Measurements from ENCODE around the gene PILRA. TPM values are rescaled to one million over a fixed set of nuclear protein-coding genes. Genes with fewer than 3 reads are reported as not detected.

PILRA gene
- total RNA-seq, 1 donor from 2014 or later: 0.20 TPM

Other genes with a start within 250 kb of the PILRA start
- gene MBLAC1, start 246.5 kb upstream of the PILRA start, total RNA-seq: 2.0 and 2.4 TPM in 2 replicates
- 96.6 and 125 TPM in 2 replicates for gene LAMTOR4, start 224.6 kb upstream of the PILRA start, total RNA-seq
- gene TRAPPC14, start 214.8 kb upstream of the PILRA start, total RNA-seq: 3.9 and 6.0 TPM in 2 replicates
- gene GAL3ST4, start 204.9 kb upstream of the PILRA start, total RNA-seq: under 0.01 and 0.22 TPM in 2 replicates
- 1.3 and 2.2 TPM in 2 replicates for gene GPC2, start 196.1 kb upstream of the PILRA start, total RNA-seq
- gene STAG3, start 195.6 kb upstream of the PILRA start, total RNA-seq: 0.20 and 0.22 TPM in 2 replicates
- gene PVRIG, start 153.5 kb upstream of the PILRA start, total RNA-seq: not detected in 2 replicates
- not detected in 2 replicates for gene SPDYE3, start 65.8 kb upstream of the PILRA start, total RNA-seq
- 5.2 and 21.6 TPM in 2 replicates for gene PILRB, start 15.4 kb upstream of the PILRA start, total RNA-seq
- gene ZCWPW1, start 55.2 kb downstream of the PILRA start, total RNA-seq: 0.44 and 0.79 TPM in 2 replicates
- 25.1 and 40.5 TPM in 2 replicates for gene MEPCE, start 56.3 kb downstream of the PILRA start, total RNA-seq
- 8.1 and 11.3 TPM in 2 replicates for gene PPP1R35, start 63.0 kb downstream of the PILRA start, total RNA-seq
- gene SPACDR, start 90.8 kb downstream of the PILRA start, total RNA-seq: 0.40 and 0.44 TPM in 2 replicates
- gene TSC22D4, start 105.7 kb downstream of the PILRA start, total RNA-seq: 21.6 and 25.8 TPM in 2 replicates
- gene NYAP1, start 110.4 kb downstream of the PILRA start, total RNA-seq: 2.0 and 6.3 TPM in 2 replicates
- gene AGFG2, start 165.7 kb downstream of the PILRA start, total RNA-seq: 25.5 and 74.2 TPM in 2 replicates
- gene SAP25, start 200.4 kb downstream of the PILRA start, total RNA-seq: not detected in 2 replicates
- gene LRCH4, start 212.6 kb downstream of the PILRA start, total RNA-seq: 5.8 and 6.3 TPM in 2 replicates
- under 0.01 and 0.20 TPM in 2 replicates for gene FBXO24, start 212.8 kb downstream of the PILRA start, total RNA-seq
- 0.22 TPM in 1 of 2 replicates, not detected in the other for gene PCOLCE, start 228.9 kb downstream of the PILRA start, total RNA-seq
- 5.2 and 5.4 TPM in 2 replicates for gene MOSPD3, start 239.1 kb downstream of the PILRA start, total RNA-seq

All from lung microvascular endothelial cell (primary cell).